HG03039 (cell line): ENCODE results near the gene ELFN2.
"Not testable (repeated sequence)": the region's sequence is repeated elsewhere in the genome, so short reads cannot be mapped to it uniquely, and the experiment has no call there.

Experiments
- ATAC-seq: cut with Tn5 transposase; IDR thresholded peaks from one replicate; pipeline ENCODE4 v1.9.1; 2021; ENCODE audit warnings: mild to moderate bottlenecking, moderate library complexity; ENCODE audit not compliant: unreplicated experiment

ELFN2 gene

GRCh38 chr22:37427135-37427710 is at the start of gene ELFN2:
ELFN2 (minus strand) TSS chr22:37427479; CDS start chr22:37375534, 51,945 bp downstream.
- ATAC-seq, result no peak

GRCh38 chr22:37476389-37477329 is 49.4 kb upstream of the ELFN2 start:
- ATAC-seq, result no peak

- no peak for ATAC-seq
Measured at GRCh38 chr22:37474447-37475090, 47.3 kb upstream of the ELFN2 start.

GRCh38 chr22:37473437-37473946 is 46.2 kb upstream of the ELFN2 start:
- no peak for ATAC-seq

- no peak for ATAC-seq
Measured at GRCh38 chr22:37472418-37473006, 45.2 kb upstream of the ELFN2 start.

GRCh38 chr22:37471727-37472417 is 44.6 kb upstream of the ELFN2 start:
- ATAC-seq, result no peak

- no peak for ATAC-seq
Measured at GRCh38 chr22:37470087-37470445, 42.8 kb upstream of the ELFN2 start.

GRCh38 chr22:37469416-37470086 is 42.3 kb upstream of the ELFN2 start:
- ATAC-seq, result no peak

- ATAC-seq, result not testable (repeated sequence)
Measured at GRCh38 chr22:37468201-37468695, 41.0 kb upstream of the ELFN2 start.

- ATAC-seq, result no peak
Measured at GRCh38 chr22:37467391-37467955, 40.2 kb upstream of the ELFN2 start.

- no peak for ATAC-seq
Measured at GRCh38 chr22:37464181-37464580, 36.9 kb upstream of the ELFN2 start.

GRCh38 chr22:37462983-37463382 is 35.7 kb upstream of the ELFN2 start:
- ATAC-seq, result no peak

GRCh38 chr22:37462436-37462835 is 35.2 kb upstream of the ELFN2 start:
- no peak for ATAC-seq

- ATAC-seq, result no peak
Measured at GRCh38 chr22:37461961-37462360, 34.7 kb upstream of the ELFN2 start.

GRCh38 chr22:37460684-37461083 is 33.4 kb upstream of the ELFN2 start:
- no peak for ATAC-seq

GRCh38 chr22:37459206-37459605 is 31.9 kb upstream of the ELFN2 start:
- no peak for ATAC-seq

GRCh38 chr22:37457093-37457893 is 30.0 kb upstream of the ELFN2 start:
- ATAC-seq, result no peak

GRCh38 chr22:37456346-37456745 is 29.1 kb upstream of the ELFN2 start:
- ATAC-seq, result no peak

GRCh38 chr22:37455896-37456295 is 28.6 kb upstream of the ELFN2 start:
- ATAC-seq, result no peak
